GM11168 (cell line): ENCODE measurements around the gene TPRG1.

Experiments used
- in situ Hi-C: fragments of 300-500 bp; cut with MboI; formaldehyde crosslinking; loops from one replicate; pipeline ENCODE4 v1.12.0; 2022; ENCODE audit warnings: low sequenced_read_pairs; ENCODE audit not compliant: unreplicated experiment

The TPRG1 gene

DNA sequence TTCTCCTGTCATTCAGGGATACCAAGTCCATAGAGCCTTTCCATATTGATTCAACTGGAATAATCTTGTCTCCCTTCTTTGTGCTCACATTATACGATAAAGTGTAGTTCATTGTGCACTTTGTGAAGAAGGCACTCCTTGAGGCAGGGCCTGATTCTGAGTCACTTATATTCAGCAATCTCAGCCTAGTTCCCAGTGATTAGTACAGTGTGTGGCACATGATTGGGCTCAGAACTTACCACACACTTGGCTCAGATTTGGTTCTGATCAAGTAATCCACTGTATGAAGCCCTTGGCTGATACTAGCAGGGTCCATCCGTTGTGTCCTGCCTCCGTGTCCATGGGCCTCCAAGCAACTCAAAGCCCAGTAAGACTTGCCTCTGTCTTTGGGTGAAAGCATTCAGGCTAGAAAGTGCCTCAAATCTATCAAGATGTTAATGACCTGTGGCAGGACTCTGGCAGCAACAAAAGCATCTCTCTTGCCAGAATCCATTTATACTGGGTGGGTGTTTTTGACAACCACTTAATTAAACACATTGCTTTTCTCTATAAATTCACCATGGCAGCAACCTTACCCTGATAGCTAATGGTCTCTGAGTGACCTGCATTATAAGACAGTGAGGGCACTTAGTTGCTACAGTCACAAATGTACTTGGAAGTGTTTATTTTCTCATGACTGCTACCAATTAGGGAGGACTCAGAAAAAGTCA, 51.3 kb downstream of the TPRG1 start:
- in situ Hi-C loops: no loop called here

DNA sequence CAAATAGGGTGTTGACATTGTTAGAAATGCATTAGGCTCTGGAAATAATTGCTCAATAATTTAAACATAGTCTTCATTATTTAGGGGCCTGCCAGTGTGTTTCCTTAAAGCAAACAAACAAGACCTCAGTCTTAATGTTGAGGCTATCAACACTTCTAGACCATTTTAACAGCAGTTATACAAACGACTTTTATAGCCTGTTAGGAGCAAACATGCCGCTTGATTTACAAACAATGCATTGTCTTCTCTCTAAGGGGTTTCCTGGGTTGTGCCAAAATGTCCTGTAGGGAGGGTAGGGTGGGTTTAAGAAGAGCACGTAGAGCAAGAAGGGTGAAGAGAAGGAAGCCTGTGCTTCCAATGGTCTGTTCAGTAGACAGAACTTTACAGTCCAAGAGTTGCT, 53.7 kb downstream of the TPRG1 start:
- in situ Hi-C loops: no loop called here

DNA sequence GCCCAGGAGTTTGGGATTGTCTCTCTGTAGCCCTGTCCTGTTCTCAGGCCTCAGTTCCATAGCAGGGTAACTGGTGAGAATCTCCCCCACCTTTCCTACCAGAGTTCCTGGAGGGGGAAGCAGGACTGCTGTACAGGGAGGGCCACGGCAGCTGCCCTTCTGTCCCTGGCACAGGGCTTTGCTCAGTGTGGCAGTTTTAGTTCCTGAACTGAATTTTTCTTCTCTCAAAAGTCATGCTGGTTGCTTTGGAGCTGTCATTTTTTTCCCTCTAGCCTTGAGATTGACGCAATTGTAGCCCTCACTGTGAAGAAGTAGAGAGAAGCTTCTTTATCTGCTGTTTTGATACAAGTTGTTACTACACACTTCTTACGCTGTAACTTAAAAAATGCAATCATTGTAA, 55.5 kb downstream of the TPRG1 start:
- in situ Hi-C loops: no loop called here

GRCh38 chr3:189229196-189229828, 57.5 kb downstream of the TPRG1 start:
- in situ Hi-C loops: no loop called here

GRCh38 chr3:189232790-189233189, 61.0 kb downstream of the TPRG1 start:
- in situ Hi-C loops: no loop called here

DNA sequence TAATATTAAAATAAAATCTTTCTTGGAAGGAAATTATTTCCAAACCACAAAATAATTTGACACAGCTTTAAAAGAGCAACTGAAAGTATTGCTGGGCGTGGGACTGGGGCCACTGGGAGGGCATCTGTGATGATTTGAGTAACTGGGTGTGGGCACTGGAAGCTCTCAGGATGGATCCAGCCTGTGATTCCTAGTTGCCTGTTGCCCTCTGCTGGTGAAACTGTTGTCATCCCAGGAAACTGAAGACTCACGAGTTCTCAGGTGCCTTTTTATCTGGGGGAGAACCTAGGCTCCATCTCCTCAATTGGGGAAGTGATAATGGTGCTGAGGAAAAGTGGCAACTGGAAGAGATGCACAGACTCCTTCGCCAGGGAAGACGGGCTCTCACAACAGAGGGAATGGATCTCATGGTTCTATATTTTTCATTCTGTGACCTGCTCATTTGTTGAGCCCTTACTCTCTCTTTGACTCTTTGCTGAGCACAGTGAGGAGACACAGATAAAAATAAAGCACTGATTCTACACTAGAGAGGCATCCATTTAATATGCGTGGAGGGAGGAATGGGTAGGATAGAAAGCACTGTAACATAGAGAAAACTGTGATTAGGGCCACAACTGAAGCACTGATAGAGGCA, 61.6 kb downstream of the TPRG1 start:
- in situ Hi-C loops: no loop called here

GRCh38 chr3:189235214-189235613, 63.4 kb downstream of the TPRG1 start:
- in situ Hi-C loops: no loop called here

GRCh38 chr3:189236352-189236751, 64.6 kb downstream of the TPRG1 start:
- in situ Hi-C loops: no loop called here

DNA sequence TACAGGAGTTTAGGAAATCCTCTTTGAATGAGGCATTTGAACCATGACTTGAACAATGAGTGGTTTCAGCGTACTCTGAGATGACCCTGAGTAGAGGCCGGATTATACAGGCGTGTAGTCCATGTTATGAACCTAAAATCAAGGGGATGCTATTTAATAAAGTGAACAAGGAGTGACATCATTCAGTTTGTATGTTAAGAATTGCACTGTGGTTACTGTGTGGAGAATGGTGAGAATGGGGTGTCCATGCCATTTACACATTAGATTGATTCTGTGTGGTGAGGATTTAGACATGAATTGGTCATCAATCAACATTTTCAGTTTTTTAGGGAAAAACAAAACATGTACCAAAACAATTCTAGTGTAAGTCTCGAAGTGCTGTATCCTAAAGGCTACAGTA, 65.8 kb downstream of the TPRG1 start:
- in situ Hi-C loops: no loop called here

DNA sequence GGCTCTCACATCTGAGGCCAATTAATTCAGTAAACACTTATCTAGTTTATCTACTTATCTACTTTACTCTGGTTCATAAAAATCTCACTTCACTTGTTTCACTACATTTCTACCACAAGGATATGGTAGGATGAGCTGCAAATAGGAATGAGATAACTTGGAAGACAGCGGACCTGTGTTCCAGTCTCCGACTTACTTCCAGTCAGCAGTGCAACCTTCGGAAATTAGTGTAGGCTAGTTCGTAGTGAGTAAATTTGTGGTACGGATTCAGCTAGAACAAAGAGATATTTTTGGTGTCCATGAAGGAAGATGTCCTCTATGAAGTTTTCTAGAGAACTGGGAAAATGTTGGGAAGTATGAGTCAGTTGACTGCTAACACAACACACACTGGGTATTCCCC, 66.3 kb downstream of the TPRG1 start:
- in situ Hi-C loops: no loop called here

DNA sequence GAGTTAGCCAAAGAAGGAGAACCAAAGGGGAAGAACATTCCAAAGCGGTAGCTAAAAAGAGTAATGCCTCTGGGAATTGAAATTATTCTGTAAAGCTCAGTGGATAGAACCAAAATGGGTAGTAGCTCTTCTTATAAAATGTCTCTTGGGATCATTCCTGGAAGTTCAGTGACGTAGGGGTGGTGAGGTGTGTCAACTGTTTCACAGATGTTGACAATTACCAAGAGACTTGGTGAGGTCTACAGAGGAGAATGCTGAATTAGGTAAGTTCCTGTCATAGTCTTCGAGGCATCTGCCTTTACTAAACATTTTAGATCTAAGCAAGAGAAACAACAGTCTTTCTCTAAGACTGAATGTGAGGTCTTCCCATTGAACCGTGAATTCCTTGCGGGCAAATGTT, 67.8 kb downstream of the TPRG1 start:
- in situ Hi-C loops: no loop called here

- in situ Hi-C loops: no loop called here
Observed at GRCh38 chr3:189249987-189250386, 78.2 kb downstream of the TPRG1 start.

- in situ Hi-C loops: no loop called here
Observed at GRCh38 chr3:189258261-189258660, 86.5 kb downstream of the TPRG1 start.

- in situ Hi-C loops: no loop called here
Observed at GRCh38 chr3:189260556-189261493, 89.1 kb downstream of the TPRG1 start.

DNA sequence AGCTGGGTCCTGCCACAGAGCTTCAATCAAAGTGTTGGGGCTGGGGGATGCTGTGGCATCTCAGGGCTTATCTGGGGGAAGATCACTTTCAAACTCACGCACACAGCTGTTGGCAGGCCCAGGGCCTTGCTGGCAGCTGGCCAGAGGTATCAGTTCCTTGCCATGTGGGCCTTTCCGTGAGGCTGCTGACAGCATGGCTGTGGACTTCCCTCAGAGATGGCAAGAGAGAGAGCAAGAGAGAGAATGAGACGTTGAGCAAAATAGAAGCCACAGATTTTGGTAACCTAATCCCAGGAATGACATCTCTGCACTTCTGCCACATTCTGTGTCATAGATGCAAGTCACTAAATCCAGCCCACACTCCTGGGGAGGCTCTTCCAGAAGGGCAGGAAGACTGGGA, 91.0 kb downstream of the TPRG1 start:
- in situ Hi-C loops: no loop called here

DNA sequence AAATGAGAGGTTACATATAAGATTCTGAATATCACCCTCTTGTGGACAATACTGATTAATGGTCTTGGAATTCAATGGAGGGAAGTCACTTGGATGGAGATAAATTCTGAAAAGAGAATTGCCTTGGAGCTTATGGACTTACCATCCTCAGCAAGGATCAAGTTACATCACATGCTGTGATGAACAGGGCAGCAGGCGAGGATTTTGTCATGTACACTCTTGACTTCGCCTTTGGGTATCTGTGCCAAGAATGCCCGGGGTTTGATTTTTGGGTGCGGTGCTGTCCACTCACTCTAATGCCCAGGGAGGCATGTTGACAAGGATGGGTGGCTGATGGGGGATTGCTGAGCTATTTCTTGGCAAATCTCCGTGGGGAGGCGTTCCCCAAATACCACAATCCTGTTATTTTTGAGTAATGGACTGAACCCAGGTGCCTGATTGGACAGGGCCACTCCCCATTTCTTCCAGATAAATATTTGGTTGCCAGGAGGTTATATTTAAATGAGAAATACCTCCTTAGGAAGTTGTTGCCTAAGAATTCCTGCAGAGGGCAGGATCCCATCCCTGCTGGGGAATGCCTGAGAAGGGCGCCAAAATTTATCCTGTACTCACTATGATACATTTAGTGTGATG, 96.3 kb downstream of the TPRG1 start:
- in situ Hi-C loops: no loop called here

GRCh38 chr3:189269365-189269764, 97.6 kb downstream of the TPRG1 start:
- in situ Hi-C loops: no loop called here

DNA sequence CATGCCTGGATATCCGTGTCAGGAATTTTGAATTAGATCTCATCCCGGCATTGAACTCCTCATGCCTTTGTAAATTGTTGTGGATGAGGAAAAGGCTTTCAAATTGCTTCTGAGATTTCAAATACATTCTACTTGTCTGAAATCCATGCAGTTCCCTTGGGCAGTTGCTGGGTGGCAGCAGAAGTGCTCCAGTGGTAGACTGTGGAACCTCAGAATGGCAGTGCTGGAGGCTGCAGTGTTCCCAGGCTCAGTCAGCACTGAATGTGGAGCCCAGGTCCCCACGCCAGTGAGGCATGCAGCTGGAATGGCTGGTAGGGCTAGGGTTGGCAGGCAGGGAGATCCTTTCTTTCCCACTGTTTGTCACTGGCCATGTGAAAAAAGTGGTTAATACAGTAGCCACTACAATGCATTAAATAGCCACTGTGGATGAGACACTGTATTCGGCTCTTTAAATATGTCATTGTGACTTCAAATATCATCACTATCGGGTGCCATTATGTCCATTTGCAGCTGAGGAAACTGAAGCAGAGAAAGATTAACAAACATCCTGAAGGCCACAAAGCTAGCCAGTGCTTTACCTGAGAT, 98.6 kb downstream of the TPRG1 start:
- in situ Hi-C loops: no loop called here

- in situ Hi-C loops: no loop called here
Observed at GRCh38 chr3:189272500-189273119, 100.8 kb downstream of the TPRG1 start.
